SK-N-SH (cell line): ENCODE results near the gene MALT1.

ENCODE experiments used
- CHD2 ChIP-seq: fragments of 150-350 bp; IDR thresholded peaks from 2 replicates; pipeline ENCODE4 v1.6.1; 2018; ENCODE audit warnings: low read length; ENCODE audit not compliant: partially characterized antibody
- GABPA ChIP-seq: IDR thresholded peaks from 2 replicates; pipeline ENCODE4 v1.4.0; 2012; ENCODE audit warnings: low read depth, mild to moderate bottlenecking
- NFIC ChIP-seq: IDR thresholded peaks from 2 replicates; pipeline ENCODE4 v1.4.0; 2012; ENCODE audit warnings: borderline replicate concordance
- NRF1 ChIP-seq: IDR thresholded peaks from 2 replicates; pipeline ENCODE4 v1.6.1; 2012; ENCODE audit warnings: low read depth, mild to moderate bottlenecking, low read length
- POLR2AphosphoS5 ChIP-seq: IDR thresholded peaks from 2 replicates; pipeline ENCODE4 v1.6.1; 2012; ENCODE audit warnings: low read depth, low read length
- RAD21 ChIP-seq: IDR thresholded peaks from 2 replicates; pipeline ENCODE4 v1.6.1; 2012; ENCODE audit warnings: mild to moderate bottlenecking, low read length
- REST ChIP-seq: IDR thresholded peaks from 2 replicates; pipeline ENCODE4 v1.6.1; 2012; ENCODE audit warnings: mild to moderate bottlenecking, low read depth, low read length, moderate library complexity
- SMC3 ChIP-seq: IDR thresholded peaks from 2 replicates; pipeline ENCODE4 v1.6.1; 2012; ENCODE audit warnings: low read depth, low read length, improper control_type of control experiment
- TAF1 ChIP-seq: IDR thresholded peaks from 2 replicates; pipeline ENCODE4 v1.6.1; 2012; ENCODE audit warnings: low read depth, mild to moderate bottlenecking, low read length, moderate library complexity, borderline replicate concordance
- TCF12 ChIP-seq: IDR thresholded peaks from 2 replicates; pipeline ENCODE4 v1.4.0; 2012
- TEAD4 ChIP-seq: IDR thresholded peaks from 2 replicates; pipeline ENCODE4 v1.4.0; 2012; ENCODE audit warnings: mild to moderate bottlenecking, borderline replicate concordance; ENCODE audit not compliant: insufficient read depth
- USF1 ChIP-seq: IDR thresholded peaks from 2 replicates; pipeline ENCODE4 v1.4.0; 2012; ENCODE audit warnings: low read depth, borderline replicate concordance
- YY1 ChIP-seq: IDR thresholded peaks from 2 replicates; pipeline ENCODE4 v1.4.0; 2012; ENCODE audit warnings: low read depth, mild to moderate bottlenecking
- TF ChIP-seq, protein P1 (sequence below): fragments of 200-600 bp; sonication (generic); IDR thresholded peaks from 2 replicates; pipeline ENCODE4 v1.6.1; 2017; ENCODE audit warnings: antibody characterized with exemption, mild to moderate bottlenecking, moderate library complexity

DNA sequence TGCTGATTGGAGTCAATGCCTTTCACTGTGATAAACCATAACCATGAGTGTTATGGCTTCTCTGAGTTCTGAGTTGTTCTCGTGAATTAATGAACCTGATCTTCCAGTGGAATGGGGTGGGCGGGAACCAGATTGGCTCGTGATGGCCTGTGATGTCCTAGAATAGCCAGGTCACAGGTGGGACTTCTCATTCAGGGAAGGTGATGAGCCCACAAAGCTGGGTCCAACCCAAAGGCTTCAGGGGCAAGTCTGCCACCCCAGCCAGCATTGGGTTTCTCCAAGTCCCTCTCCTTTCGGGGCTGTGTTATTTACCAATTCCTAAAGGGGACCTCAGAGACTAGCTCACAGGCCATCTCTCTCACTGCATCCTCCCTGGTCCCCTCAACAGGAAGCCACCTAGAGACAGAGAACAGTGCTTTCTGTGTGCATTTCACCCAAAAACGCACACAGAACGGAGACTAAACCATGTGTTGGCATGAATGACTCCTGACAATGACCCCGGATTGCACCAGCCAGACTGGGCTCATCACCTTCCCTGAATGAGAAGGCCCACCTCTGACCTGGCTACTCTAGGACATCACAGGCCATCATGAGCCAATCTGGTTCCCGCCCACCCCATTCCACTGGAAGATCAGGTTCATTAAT lies 85.5 kb downstream of the MALT1 start:
- TF ChIP-seq, protein P1, sequence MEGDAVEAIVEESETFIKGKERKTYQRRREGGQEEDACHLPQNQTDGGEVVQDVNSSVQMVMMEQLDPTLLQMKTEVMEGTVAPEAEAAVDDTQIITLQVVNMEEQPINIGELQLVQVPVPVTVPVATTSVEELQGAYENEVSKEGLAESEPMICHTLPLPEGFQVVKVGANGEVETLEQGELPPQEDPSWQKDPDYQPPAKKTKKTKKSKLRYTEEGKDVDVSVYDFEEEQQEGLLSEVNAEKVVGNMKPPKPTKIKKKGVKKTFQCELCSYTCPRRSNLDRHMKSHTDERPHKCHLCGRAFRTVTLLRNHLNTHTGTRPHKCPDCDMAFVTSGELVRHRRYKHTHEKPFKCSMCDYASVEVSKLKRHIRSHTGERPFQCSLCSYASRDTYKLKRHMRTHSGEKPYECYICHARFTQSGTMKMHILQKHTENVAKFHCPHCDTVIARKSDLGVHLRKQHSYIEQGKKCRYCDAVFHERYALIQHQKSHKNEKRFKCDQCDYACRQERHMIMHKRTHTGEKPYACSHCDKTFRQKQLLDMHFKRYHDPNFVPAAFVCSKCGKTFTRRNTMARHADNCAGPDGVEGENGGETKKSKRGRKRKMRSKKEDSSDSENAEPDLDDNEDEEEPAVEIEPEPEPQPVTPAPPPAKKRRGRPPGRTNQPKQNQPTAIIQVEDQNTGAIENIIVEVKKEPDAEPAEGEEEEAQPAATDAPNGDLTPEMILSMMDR: no peak
- TF ChIP-seq TCF12 (no peak), NRF1 (no peak), NFIC (no peak), REST (no peak), TAF1 (no peak), POLR2AphosphoS5 (no peak), SMC3 (no peak), TEAD4 (no peak), GABPA (no peak), USF1 (no peak), RAD21 (no peak), YY1 (no peak), CHD2 (no peak)
